GM18868 (cell line): ENCODE results near the gene SARNP.
"Not testable (repeated sequence)": the region's sequence is repeated elsewhere in the genome, so short reads cannot be mapped to it uniquely, and the experiment has no call there.

ENCODE experiments used
- ATAC-seq: cut with Tn5 transposase; IDR thresholded peaks from one replicate; pipeline ENCODE4 v1.9.1; 2021; ENCODE audit warnings: mild to moderate bottlenecking, moderate library complexity; ENCODE audit not compliant: unreplicated experiment

Gene SARNP

DNA sequence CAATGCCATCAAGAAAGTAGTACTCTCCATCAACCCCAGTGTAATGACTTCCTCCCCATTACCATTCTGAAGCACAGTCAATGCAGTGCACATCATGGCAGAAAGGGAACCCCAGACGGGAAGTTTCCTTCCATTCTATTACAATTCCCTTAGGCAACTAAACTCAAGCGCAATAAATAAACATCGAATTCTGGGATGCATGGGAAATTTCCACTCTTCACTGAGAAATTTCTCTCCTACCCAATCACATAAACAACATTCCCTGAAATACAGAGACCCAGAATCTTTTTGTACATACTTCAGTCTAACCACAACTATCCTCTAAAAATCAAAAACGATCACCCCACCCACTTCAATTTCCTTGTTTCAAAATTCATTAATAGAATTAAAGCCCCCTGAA, 20.0 kb downstream of the SARNP start:
- ATAC-seq = no peak

DNA sequence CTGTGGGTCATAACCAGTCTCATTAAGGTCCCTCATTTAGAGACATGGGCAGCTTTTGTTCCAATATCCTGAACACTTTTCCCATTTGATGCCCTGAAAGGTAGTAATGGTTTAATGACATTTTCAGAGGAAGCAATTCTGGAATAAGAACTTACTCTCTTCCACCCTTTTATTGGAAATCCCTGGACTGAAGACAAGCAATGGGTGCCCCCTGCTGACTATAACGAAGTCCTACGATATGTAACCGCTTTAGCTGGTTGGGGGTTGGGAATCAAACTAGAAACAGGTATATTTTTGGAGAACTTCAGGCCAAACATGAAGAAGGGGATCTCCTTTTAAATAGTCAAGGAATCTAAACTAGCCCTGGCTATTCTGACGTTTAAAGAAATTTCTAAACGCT, 20.5 kb downstream of the SARNP start:
- ATAC-seq = no peak

DNA sequence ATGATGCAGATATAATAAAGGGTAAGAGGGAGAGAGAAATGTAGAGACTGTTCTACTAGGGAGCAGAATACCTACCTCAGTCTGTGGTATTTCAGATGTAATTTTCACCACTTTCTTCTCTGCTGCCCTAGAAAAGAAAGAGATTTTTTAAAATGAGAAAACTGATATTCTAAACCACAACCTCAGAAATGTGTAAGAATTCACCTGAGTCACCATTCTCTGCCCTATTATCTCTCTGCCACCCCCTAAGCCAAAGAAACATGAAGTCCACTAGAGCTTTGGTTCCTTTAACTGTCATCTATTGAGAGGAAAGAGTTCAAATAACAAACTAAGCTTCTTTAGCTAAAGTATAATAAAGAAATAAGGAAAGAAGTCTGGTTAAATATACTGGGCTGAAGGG, 21.6 kb downstream of the SARNP start:
- ATAC-seq = no peak

DNA sequence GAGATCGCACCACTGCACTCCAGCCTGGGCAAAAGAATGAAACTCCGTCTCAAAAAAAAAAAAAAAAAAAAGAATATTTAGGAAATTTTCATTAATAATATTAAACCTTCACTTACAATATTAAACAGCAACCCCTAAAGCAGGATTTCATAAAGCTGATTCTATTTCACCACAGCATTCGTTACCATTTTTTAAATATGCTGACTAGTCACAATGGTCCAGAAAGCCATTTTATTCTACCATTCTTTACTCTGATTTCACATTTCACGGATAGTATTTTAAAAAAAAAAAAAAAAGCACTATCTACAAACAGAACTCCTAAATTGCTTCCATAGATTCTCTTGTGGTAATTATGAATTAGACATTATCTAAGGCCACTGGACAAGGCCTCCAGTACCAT, 27.6 kb downstream of the SARNP start:
- no peak for ATAC-seq

DNA sequence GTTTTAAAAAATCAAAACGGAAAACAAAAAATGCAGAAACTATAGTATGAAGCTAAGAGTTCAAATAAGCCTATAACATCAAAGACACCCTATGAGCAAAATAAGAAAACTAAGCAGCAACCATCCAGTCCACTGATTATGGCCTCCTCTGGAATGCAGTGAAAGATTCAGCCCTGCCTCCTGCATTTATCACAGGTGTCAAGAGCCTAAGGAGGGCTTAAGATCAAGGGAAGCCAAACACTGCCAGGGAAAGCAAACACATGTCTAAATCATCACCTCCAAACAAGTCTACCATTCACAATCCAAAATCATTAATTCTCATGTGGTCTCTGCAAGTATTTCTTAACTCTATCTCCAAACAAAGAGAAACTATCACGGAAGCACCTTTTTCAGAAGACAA, 28.4 kb downstream of the SARNP start:
- no peak for ATAC-seq

DNA sequence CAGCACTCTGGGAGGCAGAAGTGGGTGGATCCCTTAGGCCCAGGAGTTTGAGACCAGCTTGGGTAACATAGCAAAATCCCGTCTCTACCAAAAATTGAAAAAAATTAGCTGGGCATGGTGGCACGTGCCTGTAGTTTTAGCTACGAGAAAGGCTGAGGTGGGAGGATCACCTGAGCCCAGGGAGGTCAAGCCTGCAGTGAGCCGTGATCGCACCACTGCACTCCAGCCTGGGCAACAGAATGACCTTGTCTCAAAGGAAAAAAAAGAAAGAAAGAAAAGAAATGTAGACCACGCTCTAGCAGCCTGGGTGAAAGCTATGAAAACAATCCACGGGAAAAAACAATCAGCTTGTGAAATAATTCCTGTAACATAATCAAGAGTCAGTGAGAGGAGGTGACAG, 29.0 kb downstream of the SARNP start:
- no peak for ATAC-seq

DNA sequence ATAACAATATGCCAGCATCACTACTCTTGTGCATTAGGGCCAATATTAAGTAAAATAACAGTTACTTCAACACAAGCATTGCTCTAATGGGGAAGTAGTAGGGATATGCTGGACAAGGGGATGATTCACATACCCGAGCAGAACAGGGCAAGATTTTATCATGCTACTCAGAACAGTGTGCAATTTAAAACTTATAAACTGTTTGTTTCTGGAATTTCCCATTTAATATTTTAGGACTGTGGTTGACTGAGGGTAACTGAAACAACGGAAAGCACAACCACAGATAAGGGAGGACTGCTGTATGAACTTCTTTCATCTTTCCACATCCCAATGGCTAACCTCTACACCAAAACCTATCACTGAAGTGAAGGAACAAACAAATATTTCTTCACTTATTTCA, 36.8 kb downstream of the SARNP start:
- ATAC-seq = no peak

DNA sequence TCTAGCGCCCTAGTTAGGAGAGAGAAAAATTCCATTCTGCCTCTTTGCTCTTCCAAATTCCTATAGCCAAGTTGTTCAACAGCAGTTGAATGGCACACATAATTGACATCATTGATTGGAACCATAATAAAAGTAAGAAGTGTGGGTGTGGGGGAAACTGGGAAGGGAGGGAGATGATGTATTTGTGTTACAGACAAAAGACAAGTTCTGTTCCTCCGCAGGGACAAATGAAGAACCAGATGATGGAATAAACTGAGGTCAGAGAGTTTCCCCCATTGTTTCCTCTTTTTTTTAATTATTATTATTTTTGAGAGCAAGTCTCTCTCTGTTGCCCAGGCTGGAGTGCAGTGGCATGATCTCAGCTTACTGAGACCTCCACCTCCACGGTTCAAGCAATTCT, 39.7 kb downstream of the SARNP start:
- ATAC-seq = no peak

DNA sequence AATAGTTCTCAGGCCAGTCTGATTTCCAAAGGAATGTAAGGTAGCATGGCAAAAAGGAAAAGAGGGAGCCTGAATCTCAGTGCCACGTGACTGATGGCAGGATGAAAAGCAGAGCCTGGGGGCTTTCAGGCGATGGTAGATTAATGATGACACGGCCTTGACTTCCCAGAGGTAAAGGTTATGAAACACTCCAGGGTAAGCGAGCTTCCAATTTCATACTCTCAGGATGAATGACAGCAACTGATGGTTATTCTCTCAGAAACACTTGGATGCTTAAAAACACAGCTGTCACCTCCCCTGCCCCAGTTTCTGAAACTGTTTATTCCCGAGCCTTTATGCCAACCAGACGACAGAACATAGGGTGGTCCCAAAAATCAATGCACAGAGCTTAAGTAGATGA, 45.8 kb downstream of the SARNP start:
- no peak for ATAC-seq

DNA sequence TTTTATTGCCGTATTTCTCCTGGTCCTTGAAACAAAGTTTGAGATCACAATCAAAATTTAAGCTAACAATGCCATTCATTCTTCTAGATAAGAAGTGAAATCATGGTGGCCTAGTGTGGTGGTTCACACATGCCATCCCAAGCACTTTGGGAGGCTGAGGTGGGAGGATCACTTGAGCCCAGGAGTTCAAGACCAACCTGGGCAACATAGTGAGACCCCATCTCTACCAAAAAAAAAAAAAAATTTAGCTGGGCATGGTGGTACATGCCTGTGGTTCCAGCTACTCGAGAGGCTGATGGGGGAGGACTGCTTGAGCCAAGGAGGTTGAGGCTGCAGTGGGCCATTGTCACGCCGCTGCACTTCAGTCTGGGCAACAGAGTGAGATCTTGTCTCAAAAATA, 50.4 kb downstream of the SARNP start:
- ATAC-seq = no peak

DNA sequence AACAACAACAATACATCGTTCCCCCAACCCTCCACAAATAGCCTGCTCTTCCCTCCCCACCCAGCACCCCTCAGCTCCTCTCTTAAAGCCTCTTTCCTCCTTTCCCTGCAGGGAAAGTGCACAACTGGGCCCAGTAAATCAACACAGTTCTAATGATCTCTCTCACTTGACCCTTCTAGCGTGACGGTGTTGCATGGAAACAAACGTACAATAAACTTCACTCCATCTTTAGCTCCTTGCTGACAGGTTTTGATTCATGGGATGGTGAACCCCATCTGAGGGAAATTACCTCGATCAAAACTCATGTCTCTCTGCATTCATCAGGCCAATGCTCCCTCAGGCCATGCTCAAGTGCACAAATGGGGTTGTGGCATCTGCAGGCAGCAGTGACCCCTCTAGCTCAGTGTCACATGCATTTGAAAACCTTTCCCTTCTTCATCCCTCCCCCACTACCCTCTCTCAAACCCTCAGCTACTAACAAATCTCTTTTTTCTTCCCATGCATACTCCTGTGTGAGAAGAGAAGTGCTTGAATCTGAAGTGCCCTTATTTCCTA, 51.7 kb downstream of the SARNP start:
- ATAC-seq = no peak

DNA sequence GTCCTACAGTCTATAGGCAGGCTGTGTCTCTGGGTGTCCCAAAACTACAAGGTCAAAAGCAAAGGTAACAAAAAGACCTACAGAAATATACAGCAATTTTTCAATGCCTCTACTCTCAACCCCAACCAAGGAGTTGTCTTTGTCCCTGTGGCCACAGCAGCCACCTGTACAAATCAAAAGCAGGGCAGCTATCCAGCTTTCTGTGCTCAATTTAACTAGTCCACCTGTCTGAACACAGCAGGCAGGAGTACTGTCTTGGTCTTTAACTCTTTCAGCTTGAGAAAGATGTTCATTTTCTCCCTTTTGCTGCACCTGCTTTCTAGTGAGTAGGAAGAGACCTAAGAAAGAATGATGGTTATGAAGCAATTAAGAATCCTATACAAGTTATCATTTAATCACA, 54.9 kb downstream of the SARNP start:
- no peak for ATAC-seq

DNA sequence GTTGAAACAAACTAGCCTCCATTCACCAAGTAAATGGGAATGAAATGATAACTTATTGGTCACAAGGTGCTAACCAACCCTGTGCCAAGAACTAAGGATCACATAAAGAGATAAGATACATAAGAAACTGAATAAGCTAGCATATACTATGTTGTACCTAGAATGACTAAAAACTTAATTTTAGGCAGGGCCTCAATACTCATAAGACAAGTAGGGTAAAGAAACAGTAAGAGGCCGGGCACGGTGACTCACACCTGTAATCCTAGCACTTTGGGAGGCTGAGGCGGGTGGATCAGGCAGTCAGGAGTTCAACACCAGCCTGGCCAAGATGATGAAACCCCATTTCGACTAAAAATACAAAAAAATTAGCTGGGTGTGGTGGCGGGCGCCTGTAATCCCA, 56.9 kb downstream of the SARNP start:
- ATAC-seq = no peak

DNA sequence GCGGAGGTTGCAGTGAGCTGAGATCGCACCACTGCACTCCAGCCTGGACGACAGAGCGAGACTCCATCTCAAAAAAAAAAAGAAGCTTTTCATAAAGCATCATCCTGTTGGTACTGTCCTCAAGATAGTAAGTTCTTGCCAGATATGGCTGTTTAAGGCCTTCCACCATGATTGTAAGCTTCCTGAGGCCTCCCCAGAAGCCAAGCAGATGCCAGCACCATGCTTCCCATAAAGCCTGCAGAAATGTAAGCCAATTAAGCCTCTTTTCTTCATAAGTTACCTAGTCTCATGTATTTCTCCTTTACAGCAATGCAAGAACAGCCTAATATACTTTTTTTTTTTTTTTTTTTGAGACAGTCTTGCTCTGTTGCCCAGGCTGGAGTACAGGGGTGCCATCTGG, 58.9 kb downstream of the SARNP start:
- ATAC-seq = not testable (repeated sequence)

DNA sequence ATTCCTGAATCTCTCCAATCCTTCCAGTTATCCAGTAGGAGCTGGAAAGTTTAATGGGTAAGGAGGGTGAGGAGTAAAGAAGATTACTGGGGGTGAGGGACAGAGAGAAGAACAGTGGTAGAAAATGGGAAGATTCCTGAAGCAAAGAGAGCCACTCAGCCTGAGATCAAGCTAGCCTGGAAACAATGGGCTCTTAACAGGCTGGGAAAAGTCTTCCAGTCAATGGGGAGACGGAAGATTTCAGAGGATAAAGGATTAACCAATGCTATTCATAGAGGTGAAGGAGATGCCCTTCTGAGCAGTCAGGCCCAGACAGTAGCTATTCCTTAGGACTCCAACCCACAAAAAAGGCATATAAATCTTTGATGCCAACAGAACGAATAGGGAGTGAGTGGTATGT, 59.8 kb downstream of the SARNP start:
- ATAC-seq = no peak

DNA sequence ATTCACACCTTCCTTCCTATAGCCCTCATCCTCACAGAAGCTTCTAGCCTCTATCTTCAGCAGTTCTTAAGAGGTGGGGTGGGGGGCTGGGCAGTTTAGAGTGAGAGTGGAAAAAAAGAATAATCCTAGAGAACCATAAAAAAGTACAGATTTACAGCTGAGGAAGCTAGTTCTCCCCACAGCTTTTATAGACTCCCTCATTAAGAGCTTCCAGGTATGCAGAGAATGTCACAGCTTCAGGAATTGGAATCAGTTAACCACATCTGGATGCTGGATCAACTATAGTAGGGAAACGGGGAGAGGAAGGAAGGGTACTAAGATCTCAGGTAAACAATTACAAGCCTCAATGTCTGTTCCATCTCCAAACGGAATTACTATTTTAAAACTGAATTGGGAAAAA, 62.3 kb downstream of the SARNP start:
- ATAC-seq = no peak

DNA sequence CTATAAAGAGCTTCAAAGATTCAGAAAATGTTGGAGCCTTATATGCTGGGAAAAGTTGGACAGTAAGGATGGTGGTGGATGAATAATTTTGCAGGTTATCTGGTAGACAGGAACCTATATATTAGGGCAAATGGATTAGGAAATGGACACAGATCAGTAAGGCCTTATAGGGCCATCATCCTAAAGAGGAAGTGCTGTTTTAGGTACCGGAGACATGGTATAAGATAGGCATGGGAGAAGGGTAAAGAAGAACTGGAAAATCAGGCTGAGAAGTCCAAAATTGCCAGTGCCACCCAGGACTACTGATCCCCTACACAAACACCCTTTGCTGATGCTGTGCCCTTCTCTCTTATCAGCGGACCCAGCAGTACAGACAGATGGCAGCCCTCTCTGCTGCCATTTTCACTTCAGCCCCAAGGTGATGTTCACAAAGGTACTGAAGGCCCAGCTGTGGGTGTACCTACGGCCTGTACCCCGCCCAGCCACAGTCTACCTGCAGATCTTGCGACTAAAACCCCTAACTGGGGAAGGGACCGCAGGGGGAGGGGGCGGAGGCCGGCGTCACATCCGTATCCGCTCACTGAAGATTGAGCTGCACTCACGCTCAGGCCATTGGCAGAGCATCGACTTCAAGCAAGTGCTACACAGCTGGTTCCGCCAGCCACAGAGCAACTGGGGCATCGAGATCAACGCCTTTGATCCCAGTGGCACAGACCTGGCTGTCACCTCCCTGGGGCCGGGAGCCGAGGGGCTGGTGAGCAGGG, 69.1 kb downstream of the SARNP start:
- no peak for ATAC-seq

DNA sequence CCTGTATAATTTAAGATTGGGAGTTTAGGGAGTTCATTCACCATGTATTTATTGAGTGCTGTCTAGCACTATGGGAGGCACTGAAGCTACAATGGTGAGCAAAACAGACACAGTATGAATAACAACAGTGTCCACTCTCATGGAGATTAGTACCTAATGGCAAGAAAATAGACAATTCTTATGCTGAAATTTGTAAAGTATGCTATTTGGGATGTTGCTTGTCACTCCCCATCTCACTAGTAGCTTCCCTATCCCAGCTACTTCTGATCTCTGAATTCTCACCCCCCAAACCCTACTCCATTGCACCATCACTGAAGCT, 70.7 kb downstream of the SARNP start:
- ATAC-seq = no peak

DNA sequence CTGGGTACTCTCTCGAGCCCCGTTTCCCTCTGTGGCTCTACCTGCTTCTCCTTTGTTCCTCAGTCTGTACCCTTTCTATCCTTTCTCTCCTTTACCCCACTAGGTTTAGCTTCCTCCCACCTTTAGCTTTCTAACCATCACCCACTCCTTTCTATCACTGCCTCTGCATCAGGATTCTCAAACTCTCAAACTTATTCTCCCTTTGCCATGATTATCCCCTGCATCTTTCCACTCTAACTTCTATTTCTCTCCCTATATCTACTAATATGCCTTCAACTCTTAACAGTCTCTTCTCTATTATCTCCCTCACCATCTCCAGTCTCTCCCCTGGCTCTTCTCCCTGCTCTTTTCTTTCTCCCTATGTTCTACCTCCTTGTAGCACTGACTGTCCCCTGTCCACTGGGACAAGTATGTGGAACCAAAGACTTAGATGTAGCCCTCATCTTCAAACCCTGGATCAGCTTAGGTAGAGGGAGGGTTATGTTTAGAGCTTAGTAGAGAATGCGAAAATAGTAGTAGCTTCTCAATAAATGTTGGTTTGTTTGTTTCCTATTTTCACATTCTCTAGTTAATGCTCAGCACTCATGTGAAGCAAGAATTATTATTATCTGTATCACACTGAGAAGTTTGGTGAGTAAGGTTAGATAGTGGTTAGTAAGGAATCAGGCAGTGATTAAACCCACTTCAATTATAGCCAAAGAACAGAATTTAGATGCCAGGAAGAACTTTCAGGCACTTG, 71.2 kb downstream of the SARNP start:
- ATAC-seq = no peak

DNA sequence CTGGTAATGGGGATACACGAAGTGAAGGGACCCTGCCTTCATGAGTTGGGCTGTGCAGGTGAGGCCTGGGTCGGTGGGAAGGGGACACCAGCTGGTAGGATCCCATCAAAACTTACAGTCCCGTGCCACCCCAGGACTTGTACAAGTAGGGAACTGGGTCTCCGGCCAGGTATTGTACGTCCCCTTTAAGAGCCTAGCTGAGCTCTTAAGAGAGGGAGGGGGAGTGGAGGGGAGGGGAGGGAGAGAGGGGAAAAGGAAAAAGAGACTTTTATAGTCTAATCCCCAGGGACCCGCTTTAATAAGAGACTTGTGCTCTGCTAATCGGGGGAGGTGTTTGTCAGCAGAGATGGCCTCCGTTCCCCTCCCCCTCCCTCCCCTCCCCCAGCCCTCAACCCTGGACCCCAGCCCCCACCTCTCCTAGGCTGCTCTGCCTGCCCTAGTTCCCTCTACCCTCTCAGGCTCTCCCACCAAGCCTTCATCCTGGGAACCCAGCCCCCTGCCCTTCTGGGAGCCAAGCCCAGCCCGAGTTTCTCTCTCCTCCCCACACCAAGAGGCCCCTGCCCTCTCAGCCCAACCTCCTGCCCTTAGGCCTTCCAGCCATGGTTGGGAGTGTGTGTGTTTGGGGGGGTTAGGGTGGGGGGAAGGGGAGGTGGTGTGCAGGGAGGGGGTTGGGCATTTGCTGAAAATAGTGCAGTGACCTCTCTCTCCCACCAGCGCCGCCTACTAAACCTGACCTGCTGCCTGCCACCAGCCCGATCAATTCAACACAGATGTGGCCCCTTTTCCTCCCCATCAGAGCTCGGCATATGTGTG, 72.0 kb downstream of the SARNP start:
- ATAC-seq = no peak

DNA sequence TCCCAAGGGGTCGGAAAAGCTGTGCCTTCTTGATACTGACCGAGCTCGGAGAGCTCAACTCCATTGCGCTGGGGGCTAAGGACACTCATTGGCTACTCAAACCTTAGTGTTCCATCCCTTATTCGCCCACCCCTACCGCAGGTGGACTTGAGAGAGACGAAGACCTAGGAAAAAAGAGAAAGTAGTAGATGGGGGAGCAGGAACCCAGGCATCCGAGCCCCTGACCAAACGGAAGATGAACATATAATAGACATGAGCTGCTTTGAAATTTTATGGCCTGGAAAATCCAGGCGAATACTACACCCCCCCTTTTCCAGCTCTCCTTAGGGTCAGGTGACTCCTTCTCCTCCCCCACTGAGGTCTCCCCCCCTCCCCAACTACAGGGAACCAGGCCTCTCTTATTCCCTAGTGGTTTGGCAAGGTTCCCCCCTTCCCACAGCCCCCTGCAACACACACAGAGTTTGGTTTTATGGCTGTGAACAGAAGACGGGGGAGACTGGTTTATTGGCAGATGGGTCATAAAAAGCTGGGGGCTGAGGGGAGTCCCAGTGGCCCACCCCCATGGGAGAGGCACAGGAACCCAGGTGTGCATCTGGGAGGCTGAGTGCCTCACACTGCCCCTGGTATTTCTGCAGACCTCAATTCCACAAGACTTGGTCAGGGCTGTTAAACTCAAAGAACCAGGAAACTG, 73.0 kb downstream of the SARNP start:
- no peak for ATAC-seq
